HG03097 (cell line): ENCODE measurements around the gene KCNQ1OT1.
A peak's percentile ranks its signal among the peaks of the same experiment; 100 is the strongest.

Experiments used
- ATAC-seq: cut with Tn5 transposase; IDR thresholded peaks from one replicate; pipeline ENCODE4 v1.9.1; 2021; ENCODE audit not compliant: unreplicated experiment, low FRiP score

Gene KCNQ1OT1

GRCh38 chr11:2689651-2690575 is 9.9 kb downstream of the KCNQ1OT1 start:
- ATAC-seq: no peak

- no peak for ATAC-seq
Observed at GRCh38 chr11:2688381-2689231, 11.2 kb downstream of the KCNQ1OT1 start.

- no peak for ATAC-seq
Observed at GRCh38 chr11:2687782-2688191, 12.0 kb downstream of the KCNQ1OT1 start.

GRCh38 chr11:2687223-2687530 is 12.6 kb downstream of the KCNQ1OT1 start:
- no peak for ATAC-seq

GRCh38 chr11:2686360-2687222 is 13.2 kb downstream of the KCNQ1OT1 start:
- no peak for ATAC-seq

GRCh38 chr11:2685566-2686359 is 14.0 kb downstream of the KCNQ1OT1 start:
- ATAC-seq: no peak

- no peak for ATAC-seq
Observed at GRCh38 chr11:2685051-2685450, 14.7 kb downstream of the KCNQ1OT1 start.

- no peak for ATAC-seq
Observed at GRCh38 chr11:2684581-2684980, 15.2 kb downstream of the KCNQ1OT1 start.

- ATAC-seq: no peak
Observed at GRCh38 chr11:2683806-2684205, 16.0 kb downstream of the KCNQ1OT1 start.

- ATAC-seq: no peak
Observed at GRCh38 chr11:2681408-2682145, 18.2 kb downstream of the KCNQ1OT1 start.

GRCh38 chr11:2679011-2679676 is 20.6 kb downstream of the KCNQ1OT1 start:
- no peak for ATAC-seq

- ATAC-seq: no peak
Observed at GRCh38 chr11:2678396-2678795, 21.4 kb downstream of the KCNQ1OT1 start.

GRCh38 chr11:2677127-2677526 is 22.7 kb downstream of the KCNQ1OT1 start:
- ATAC-seq: peak; percentile 69

- ATAC-seq: no peak
Observed at GRCh38 chr11:2675540-2675939, 24.3 kb downstream of the KCNQ1OT1 start.

- ATAC-seq: no peak
Observed at GRCh38 chr11:2674658-2675131, 25.1 kb downstream of the KCNQ1OT1 start.

GRCh38 chr11:2673871-2674471 is 25.8 kb downstream of the KCNQ1OT1 start:
- ATAC-seq: no peak

- ATAC-seq: no peak
Observed at GRCh38 chr11:2673250-2673610, 26.6 kb downstream of the KCNQ1OT1 start.

GRCh38 chr11:2672553-2673249 is 27.1 kb downstream of the KCNQ1OT1 start:
- ATAC-seq: no peak
